ENCODE measurements around the gene ZNF492.
"Not testable (repeated sequence)": the region's sequence is repeated elsewhere in the genome, so short reads cannot be mapped to it uniquely, and the experiment has no call there.

The ZNF492 gene

GRCh38 chr19:22607653-22608430 is 26.3 kb upstream of the ZNF492 start:
- no peak for DNase-seq (ENCODE audit: low read depth in 2 of 2)
- no peak overlapping the region for H3K4me3 ChIP-seq (replicated peaks in 1 of 2; ENCODE audit: low read depth in 2 of 2, low read length in 2 of 2)
- TF ChIP-seq CTCF (IDR thresholded peaks at IDR 0.05; ENCODE audit: low read depth, low read length): no peak

- no peak for DNase-seq (ENCODE audit: low read depth in 2 of 2)
- TF ChIP-seq CTCF (IDR thresholded peaks at IDR 0.05; ENCODE audit: low read depth, low read length): no peak
- H3K4me3 ChIP-seq (replicated peaks in 1 of 2; ENCODE audit: low read depth in 2 of 2, low read length in 2 of 2): no peak overlapping the region
Observed at GRCh38 chr19:22608441-22608840, 25.7 kb upstream of the ZNF492 start.

GRCh38 chr19:22609630-22610029 is 24.5 kb upstream of the ZNF492 start:
- TF ChIP-seq CTCF (IDR thresholded peaks at IDR 0.05; ENCODE audit: low read depth, low read length): no peak
- H3K4me3 ChIP-seq (replicated peaks in 1 of 2; ENCODE audit: low read depth in 2 of 2, low read length in 2 of 2): no peak overlapping the region
- no peak for DNase-seq (ENCODE audit: low read depth in 2 of 2)

GRCh38 chr19:22610121-22610520 is 24.0 kb upstream of the ZNF492 start:
- TF ChIP-seq CTCF (IDR thresholded peaks at IDR 0.05; ENCODE audit: low read depth, low read length): no peak
- H3K4me3 ChIP-seq (replicated peaks in 1 of 2; ENCODE audit: low read depth in 2 of 2, low read length in 2 of 2): no peak overlapping the region
- no peak for DNase-seq (ENCODE audit: low read depth in 2 of 2)

GRCh38 chr19:22612316-22612715 is 21.8 kb upstream of the ZNF492 start:
- no peak for TF ChIP-seq CTCF (IDR thresholded peaks at IDR 0.05; ENCODE audit: low read depth, low read length)
- no peak for DNase-seq (ENCODE audit: low read depth in 2 of 2)

GRCh38 chr19:22616659-22617058 is 17.5 kb upstream of the ZNF492 start:
- no peak for DNase-seq (ENCODE audit: low read depth in 2 of 2)
- no peak overlapping the region for H3K4me3 ChIP-seq (replicated peaks in 1 of 2; ENCODE audit: low read depth in 2 of 2, low read length in 2 of 2)
- TF ChIP-seq CTCF (IDR thresholded peaks at IDR 0.05; ENCODE audit: low read depth, low read length): no peak

More at GRCh38 chr19:22612316-22612715, 21.8 kb upstream of the ZNF492 start:
- no peak overlapping the region for H3K4me3 ChIP-seq (replicated peaks in 1 of 2; ENCODE audit: low read depth in 2 of 2, low read length in 2 of 2)

- DNase-seq (ENCODE audit: low read depth in 2 of 2); H3K4me3 ChIP-seq (replicated peaks in 1 of 2; ENCODE audit: low read depth in 2 of 2, low read length in 2 of 2): not testable (repeated sequence)
Observed at GRCh38 chr19:22617181-22617580, 16.9 kb upstream of the ZNF492 start.
